ENCODE results near the gene FGFR2. TPM values are rescaled to one million over a fixed set of nuclear protein-coding genes. Genes with fewer than 3 reads are reported as not detected.

FGFR2 gene
- polyA plus RNA-seq, 1 donor from 2014 or later, result 14.8 TPM

- Histone ChIP-seq H3K9ac (ENCODE audit: low read length) (no peak overlapping the region), H3F3A (ENCODE audit: insufficient read depth, low read length, poor library complexity, severe bottlenecking) (no peaks in the 10 kb centered on the region), H3K27me3 (ENCODE audit: insufficient read depth, low read depth, low read length) (no peaks in the 10 kb centered on the region), H3K36me3 (ENCODE audit: insufficient read depth, low read length) (no peaks in the 10 kb centered on the region), H3K27ac (ENCODE audit: low read length) (no peak overlapping the region), H2AFZ (ENCODE audit: low read depth, low read length) (no peak overlapping the region), H3K4me3 (ENCODE audit: low read length) (no peak overlapping the region), H4K20me1 (ENCODE audit: insufficient read depth) (no peaks in the 10 kb centered on the region), H3K9me2 (ENCODE audit: insufficient read depth, low read length) (no peaks in the 10 kb centered on the region), H3K79me2 (replicated peaks; ENCODE audit: insufficient read depth, low read length) (no peaks in the 10 kb centered on the region), H3K9me3 (ENCODE audit: low read length) (no peaks in the 10 kb centered on the region), H3K4me2 (ENCODE audit: low read length) (no peak overlapping the region)
- TF ChIP-seq EZH2 (IDR thresholded peaks at IDR 0.05; ENCODE audit: borderline replicate concordance, insufficient read depth, low read length, poor library complexity, severe bottlenecking), result no peak
- no peak for TF ChIP-seq RAD21 (conservative IDR thresholded peaks at IDR 0.05)
- TF ChIP-seq SMC3 (conservative IDR thresholded peaks at IDR 0.05; ENCODE audit: poor library complexity), result no peak
- no peak for TF ChIP-seq MXI1 (conservative IDR thresholded peaks at IDR 0.05; ENCODE audit: poor library complexity, severe bottlenecking)
- no peak for TF ChIP-seq CTCF (IDR thresholded peaks at IDR 0.05; ENCODE audit: poor library complexity, severe bottlenecking)
- no peak for TF ChIP-seq TAF1 (IDR thresholded peaks at IDR 0.05; ENCODE audit: low read depth)
- TF ChIP-seq REST (IDR thresholded peaks at IDR 0.05; ENCODE audit: borderline replicate concordance), result no peak
- no peak for TF ChIP-seq POLR2AphosphoS5 (IDR thresholded peaks at IDR 0.05)
- no peak for TF ChIP-seq EP300 (conservative IDR thresholded peaks at IDR 0.05; ENCODE audit: poor library complexity, severe bottlenecking)
Observed at GRCh38 chr10:121497513-121498470, 100.5 kb downstream of the FGFR2 start.

GRCh38 chr10:121495719-121496118 lies 102.5 kb downstream of the FGFR2 start:
- no peaks in the 10 kb centered on the region for H3K9me2 ChIP-seq (ENCODE audit: insufficient read depth, low read length)
- no peaks in the 10 kb centered on the region for H3K9me3 ChIP-seq (ENCODE audit: low read length)
- H3K4me2 ChIP-seq (ENCODE audit: low read length), result no peak overlapping the region
- no peak for TF ChIP-seq SMC3 (conservative IDR thresholded peaks at IDR 0.05; ENCODE audit: poor library complexity)
- TF ChIP-seq POLR2AphosphoS5 (IDR thresholded peaks at IDR 0.05), result no peak
- TF ChIP-seq CTCF (IDR thresholded peaks at IDR 0.05; ENCODE audit: poor library complexity, severe bottlenecking), result no peak
- no peak for TF ChIP-seq TAF1 (IDR thresholded peaks at IDR 0.05; ENCODE audit: low read depth)
- no peak for TF ChIP-seq MXI1 (conservative IDR thresholded peaks at IDR 0.05; ENCODE audit: poor library complexity, severe bottlenecking)
- no peak for TF ChIP-seq EP300 (conservative IDR thresholded peaks at IDR 0.05; ENCODE audit: poor library complexity, severe bottlenecking)
- no peak for TF ChIP-seq RAD21 (conservative IDR thresholded peaks at IDR 0.05)
- TF ChIP-seq EZH2 (IDR thresholded peaks at IDR 0.05; ENCODE audit: borderline replicate concordance, insufficient read depth, low read length, poor library complexity, severe bottlenecking), result no peak
- TF ChIP-seq REST (IDR thresholded peaks at IDR 0.05; ENCODE audit: borderline replicate concordance), result no peak
- H3K27me3 ChIP-seq (ENCODE audit: insufficient read depth, low read depth, low read length), result no peaks in the 10 kb centered on the region
- H2AFZ ChIP-seq (ENCODE audit: low read depth, low read length), result no peak overlapping the region
- no peaks in the 10 kb centered on the region for H3K79me2 ChIP-seq (replicated peaks; ENCODE audit: insufficient read depth, low read length)
- no peaks in the 10 kb centered on the region for H4K20me1 ChIP-seq (ENCODE audit: insufficient read depth)
- no peak overlapping the region for H3K9ac ChIP-seq (ENCODE audit: low read length)
- H3K4me3 ChIP-seq (ENCODE audit: low read length), result no peak overlapping the region
- no peak overlapping the region for H3K27ac ChIP-seq (ENCODE audit: low read length)
- H3F3A ChIP-seq (ENCODE audit: insufficient read depth, low read length, poor library complexity, severe bottlenecking), result no peaks in the 10 kb centered on the region
- no peaks in the 10 kb centered on the region for H3K36me3 ChIP-seq (ENCODE audit: insufficient read depth, low read length)
